ENCODE data around the gene KISS1R. TPM values are rescaled to one million over a fixed set of nuclear protein-coding genes. Genes with fewer than 3 reads are reported as not detected.

The KISS1R gene
- total RNA-seq: 0.88 TPM

DNA sequence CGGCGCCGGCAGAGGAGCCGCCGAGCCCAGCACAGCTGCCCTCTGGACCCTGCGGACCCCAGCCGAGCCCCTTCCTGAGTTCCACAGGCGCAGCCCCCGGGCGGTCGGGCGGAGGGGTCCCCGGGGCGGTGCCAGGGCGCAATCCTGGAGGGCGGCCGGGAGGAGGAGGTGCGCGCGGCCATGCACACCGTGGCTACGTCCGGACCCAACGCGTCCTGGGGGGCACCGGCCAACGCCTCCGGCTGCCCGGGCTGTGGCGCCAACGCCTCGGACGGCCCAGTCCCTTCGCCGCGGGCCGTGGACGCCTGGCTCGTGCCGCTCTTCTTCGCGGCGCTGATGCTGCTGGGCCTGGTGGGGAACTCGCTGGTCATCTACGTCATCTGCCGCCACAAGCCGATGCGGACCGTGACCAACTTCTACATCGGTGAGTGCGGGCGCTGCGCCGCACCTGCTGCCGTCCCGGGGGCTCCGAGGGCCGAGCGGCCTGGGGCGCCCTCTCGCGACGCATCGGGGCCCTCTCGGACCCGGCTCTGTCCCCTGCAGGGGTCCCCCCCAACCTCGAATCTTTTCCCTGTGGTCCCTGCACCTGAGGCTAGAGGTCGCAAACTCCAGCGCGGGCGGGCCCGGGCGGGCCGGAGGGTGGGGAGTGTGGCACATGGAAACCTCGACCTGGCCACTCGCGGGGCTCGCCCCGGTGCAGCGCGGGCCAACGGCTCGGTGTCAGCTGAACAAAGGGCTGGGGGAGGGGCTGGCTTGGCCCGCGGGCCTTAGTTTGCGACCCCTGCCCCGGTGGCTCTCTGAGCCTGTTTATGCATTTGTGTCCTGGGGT is at the start of gene KISS1R:
Gene KISS1R (plus strand): TSS at position 11 of the 829 bp plus-strand sequence. CDS start 170 bp downstream, at position 181.

GRCh38 chr19:892894-893689 is 24.0 kb upstream of the KISS1R start, which contains the start of the genes MED16 and RNU6-9:
TSS of gene MED16 (minus strand) at chr19:893187. CDS start at chr19:891131, 2,056 bp downstream.
TSS of gene RNU6-9 (plus strand) at chr19:893484.

DNA sequence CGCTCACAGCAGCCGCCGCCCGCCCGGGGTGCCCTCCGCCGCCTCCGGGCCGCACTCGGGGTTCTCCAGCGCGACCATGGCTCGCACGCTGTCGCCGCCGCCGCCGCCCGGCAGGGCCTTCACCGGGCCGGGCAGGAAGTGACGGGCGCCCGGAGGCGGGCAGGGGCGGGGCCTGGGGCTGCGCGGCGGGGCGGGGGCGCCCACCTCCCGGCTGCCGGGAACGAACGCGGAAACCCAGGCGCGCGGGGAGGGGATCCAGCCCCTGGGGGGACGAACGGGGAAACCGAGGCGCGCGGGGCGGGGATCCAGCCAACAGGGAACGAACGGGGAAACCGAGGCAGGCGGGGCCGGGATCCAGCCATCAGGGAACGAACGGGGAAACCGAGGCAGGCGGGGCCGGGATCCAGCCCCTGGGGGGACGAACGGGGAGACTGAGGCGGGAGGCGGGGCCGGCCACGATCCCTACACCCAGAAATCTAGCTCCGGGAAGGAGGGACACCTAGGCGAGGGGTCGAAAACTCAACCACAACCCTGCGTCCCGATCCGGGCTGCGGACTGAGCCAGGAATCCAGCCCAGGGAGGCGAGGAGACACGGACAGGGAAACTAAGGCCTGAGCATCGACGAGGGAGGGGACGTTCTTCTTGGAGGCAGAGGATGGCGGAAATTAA is 3.9 kb upstream of the KISS1R start, which contains the start of gene R3HDM4:
Gene R3HDM4 (minus strand): TSS at position 140 of the 669 bp plus-strand sequence. CDS start 62 bp downstream, at position 78.

DNA sequence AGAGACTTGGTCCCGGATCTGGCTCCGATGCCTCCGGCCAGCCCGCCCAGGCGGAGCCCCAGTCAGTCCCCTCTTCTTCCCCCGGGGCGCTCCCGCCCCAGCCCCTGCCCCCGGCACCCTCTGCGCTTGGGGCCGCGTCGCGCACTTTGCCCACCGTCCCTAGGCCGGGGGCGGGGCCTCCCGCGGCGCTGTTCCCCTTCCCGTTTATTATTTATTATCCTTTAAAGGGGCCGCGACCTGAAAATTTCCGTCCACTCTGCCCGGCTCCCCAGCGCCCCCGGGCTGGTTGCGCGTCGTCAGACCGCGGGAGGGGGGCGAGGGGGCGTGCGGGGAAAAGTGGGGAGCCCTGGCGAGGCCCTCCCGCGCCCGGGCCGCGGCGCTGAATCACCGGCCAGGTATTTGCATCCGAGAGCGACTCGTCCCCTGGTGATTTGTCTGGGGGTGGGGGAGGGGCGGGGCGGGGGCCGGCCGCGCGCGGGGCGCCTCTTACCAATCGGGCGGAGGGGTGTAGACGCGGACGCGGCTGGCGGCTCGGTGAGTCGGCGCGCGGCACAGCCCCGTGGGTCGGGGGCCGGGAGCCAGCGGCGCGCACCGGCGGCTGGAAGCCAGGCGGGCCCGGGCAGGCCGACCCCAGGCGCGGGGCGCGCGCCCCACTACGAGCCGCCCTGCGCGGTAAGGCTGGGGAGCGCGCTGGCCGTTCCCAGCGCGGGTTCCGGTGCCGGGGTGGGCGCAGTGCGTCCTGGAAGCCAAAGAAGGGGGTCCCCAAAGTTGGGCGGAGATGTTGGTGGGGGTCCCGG is 8.6 kb downstream of the KISS1R start, which contains the start of gene ARID3A:
Gene ARID3A (plus strand): TSS at position 510 of the 797 bp plus-strand sequence. CDS start 3,494 bp downstream, outside the sequence.

Small RNA genes within 50 kb of the gene (small RNA-seq; reads per million reads assigned to genes)
- gene RNU6-9 (ENCODE audit: low replicate concordance): 0.09 reads per million

Other genes starting within 250 kb of the KISS1R start
- 29.4 TPM for gene FSTL3, start 240.9 kb upstream of the KISS1R start, total RNA-seq
- 3.1 TPM for gene PRSS57, start 221.9 kb upstream of the KISS1R start, total RNA-seq
- gene PALM, start 208.4 kb upstream of the KISS1R start, total RNA-seq: 74.6 TPM
- 10.3 TPM for gene MISP, start 166.2 kb upstream of the KISS1R start, total RNA-seq
- 301 TPM for gene PTBP1, start 119.9 kb upstream of the KISS1R start, total RNA-seq
- gene PLPPR3, start 95.4 kb upstream of the KISS1R start, total RNA-seq: 10.9 TPM
- gene AZU1, start 89.5 kb upstream of the KISS1R start, total RNA-seq: 30.4 TPM
- gene PRTN3, start 76.3 kb upstream of the KISS1R start, total RNA-seq: 93.5 TPM
- gene ELANE, start 65.0 kb upstream of the KISS1R start, total RNA-seq: 59.8 TPM
- gene CFD, start 57.7 kb upstream of the KISS1R start, total RNA-seq: 16.5 TPM
- 62.2 TPM for gene MED16, start 24.1 kb upstream of the KISS1R start, total RNA-seq
- not detected for gene RNU6-9, start 23.8 kb upstream of the KISS1R start, total RNA-seq
- gene R3HDM4, start 4.1 kb upstream of the KISS1R start, total RNA-seq: 54.5 TPM
- 56.3 TPM for gene ARID3A, start 8.7 kb downstream of the KISS1R start, total RNA-seq
- gene WDR18, start 67.0 kb downstream of the KISS1R start, total RNA-seq: 104 TPM
- 0.47 TPM for gene GRIN3B, start 83.1 kb downstream of the KISS1R start, total RNA-seq
- 96.6 TPM for gene TMEM259, start 103.8 kb downstream of the KISS1R start, total RNA-seq
- gene RNU6-2, start 104.2 kb downstream of the KISS1R start, total RNA-seq: not detected
- 194 TPM for gene CNN2, start 109.3 kb downstream of the KISS1R start, total RNA-seq
- 16.5 TPM for gene ABCA7, start 122.8 kb downstream of the KISS1R start, total RNA-seq
- 24.3 TPM for gene ARHGAP45, start 149.8 kb downstream of the KISS1R start, total RNA-seq
- 110 TPM for gene POLR2E, start 178.0 kb downstream of the KISS1R start, total RNA-seq
- gene GPX4, start 186.7 kb downstream of the KISS1R start, total RNA-seq: 175 TPM